Stimulated activated CD8-positive, alpha-beta memory T cell treated with anti-CD3 and anti-CD28 coated beads, Interleukin-15, amount 100 ng/mL, for 48 hours (primary cell): ENCODE measurements around the gene CRHR1.

ENCODE experiments used
- DNase-seq, 2 donors: peaks; one replicate each; pipeline ENCODE4 v3.0.0-alpha.2; 2020; ENCODE audit warnings: low read depth in 2 of 2

Gene CRHR1

DNA sequence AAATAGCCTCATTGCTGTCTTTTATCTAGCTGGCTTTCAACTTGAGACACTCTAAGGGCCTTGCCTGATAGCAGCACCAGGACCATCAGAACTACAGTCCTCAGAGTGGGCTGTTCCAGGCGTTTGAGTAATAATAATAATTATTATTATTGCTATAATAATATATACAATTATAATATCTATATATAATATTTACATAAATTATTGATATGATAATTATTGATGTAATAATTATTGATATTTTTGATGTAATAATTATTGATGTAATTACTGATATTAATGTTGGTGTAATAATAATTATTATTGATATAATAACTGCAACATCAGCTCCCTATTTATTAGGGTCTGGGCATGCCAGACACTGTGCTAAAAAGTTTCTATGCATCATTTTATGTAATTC is 25.6 kb upstream of the CRHR1 start:
- DNase-seq, result no peak

DNA sequence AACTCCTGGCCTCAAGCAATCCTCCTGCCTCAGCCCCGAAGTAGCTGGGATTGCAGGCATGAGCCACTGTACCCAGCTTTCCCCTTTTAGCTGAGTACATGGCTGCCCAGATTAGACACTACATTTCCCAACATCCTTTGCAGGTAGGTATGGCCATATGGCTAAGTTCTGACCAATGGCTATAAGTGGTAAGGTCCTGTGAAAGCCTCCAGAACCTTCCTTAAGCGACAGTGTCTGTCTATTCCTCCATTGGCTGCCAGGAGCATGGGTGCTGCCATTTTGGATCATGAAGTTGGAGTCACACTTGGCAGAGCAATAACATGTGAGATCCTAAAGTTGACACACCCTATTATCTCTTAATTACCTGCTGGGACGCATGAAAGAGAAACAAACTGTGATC is 24.4 kb upstream of the CRHR1 start:
- DNase-seq, result no peak

DNA sequence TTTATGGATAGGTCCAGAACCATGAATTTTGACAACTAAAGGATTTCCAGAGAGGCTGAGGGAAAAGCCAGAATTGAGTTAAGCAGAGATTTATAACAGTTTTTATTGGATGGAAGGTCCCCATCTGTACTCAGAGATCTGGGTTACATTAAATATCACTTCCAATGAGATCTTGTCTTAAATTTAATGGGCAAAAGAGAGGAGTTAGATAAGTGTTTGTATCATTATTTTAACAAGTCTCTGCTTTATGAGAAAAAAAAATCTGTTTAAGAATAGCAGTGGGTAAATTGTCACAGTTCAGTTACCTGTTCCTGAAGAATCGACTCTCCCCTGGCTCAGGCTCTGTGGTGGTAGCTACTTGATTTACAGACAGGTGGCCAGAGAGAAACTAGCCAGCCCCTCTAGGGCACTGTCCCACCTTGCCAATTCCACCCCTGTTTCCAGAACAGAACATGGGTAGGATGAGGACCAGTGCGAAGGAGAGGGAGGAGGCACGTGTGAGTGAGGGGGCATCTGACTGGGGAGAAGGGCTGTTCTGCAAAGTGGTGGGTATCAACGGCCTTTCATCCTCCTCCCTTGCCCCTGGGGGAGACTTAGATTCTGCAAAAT is 22.1 kb upstream of the CRHR1 start:
- DNase-seq, result no peak

DNA sequence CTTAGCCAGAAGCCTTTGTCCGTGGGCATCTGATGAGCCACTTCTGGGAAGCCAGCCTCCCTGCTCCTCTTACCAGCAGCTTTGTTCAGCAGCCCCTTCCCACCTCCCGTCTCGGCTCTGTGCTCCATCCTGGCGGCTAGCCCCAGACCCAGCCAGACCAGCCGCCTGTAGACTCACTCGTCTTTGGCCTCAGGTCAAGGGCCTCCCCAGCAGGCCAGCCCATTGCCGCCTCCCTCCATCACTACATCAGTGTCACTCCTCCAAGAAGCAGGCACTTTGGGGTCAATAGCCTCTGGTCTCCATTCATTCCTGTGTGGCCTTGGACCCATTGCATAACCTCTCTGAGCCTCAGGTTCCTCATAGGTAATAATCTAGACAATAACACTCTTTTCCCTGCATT is 20.9 kb upstream of the CRHR1 start:
- no peak for DNase-seq

DNA sequence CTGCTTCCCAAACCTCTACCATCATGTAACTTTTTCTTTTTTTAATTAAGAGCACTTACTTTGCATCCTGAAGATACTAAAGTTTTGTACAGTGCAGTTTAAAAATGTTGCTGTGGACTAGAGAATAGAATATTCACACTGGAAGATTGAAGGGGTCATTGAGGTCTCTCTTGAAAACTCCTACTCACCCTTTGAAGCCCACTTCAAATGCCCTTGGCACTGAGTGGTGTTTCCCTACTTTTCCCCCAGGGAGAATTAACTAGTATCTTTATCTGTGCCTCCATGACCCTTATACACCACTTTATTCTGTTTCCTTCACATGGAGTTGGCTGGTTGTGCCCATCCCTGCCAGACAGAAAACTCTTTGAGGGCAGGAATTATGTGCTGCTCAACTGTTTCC is 19.6 kb upstream of the CRHR1 start:
- no peak for DNase-seq

DNA sequence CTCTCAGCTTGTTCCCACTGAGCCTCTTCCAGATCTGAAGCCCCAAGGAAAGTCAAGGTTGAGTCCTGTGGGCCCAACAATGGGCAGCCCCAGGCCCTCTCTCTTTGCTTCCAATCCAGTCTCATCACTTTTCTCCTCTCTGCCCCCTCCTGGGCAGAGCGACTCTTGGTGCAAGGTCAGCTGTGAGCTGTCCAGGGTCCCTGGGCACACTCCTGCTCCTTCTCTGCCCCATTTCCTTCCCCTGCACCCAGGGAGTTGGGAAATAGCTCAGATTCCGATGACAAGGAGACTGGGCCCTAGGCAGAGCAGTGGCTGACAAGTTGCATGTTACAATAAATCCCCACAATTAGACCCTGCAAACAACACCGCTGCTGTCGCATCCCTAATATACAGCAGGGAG is 16.1 kb upstream of the CRHR1 start:
- DNase-seq, result no peak

DNA sequence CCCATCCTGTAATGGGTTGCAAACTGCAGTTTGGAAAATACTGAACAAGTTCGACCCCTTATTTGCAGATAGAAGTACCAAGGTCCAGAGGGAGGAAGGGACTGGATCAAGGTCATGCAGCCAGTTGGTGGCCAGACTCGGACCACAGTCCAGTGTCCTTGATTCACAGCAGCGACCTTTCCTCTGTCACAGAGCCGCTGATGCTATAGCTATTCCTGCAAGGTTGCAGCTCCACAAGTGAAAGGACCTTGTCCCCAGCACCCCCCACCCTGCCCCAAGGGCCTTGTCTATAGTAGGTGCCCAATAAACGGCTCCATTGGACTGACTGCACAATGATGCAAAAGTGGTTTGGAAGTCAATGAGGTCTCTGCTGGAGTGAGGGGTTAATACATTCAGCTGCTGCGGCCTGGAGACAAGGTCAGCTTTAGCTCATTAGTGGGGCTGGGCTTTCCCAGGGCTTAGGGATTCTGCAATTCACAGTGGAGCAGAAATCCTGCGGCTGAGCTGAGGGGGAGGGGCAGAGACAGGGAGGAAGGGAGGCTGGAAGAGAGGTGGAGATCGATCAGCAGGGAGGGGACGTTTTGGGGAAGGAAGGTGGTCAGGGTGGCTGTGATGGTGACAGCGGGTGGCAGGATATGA is 13.4 kb upstream of the CRHR1 start:
- DNase-seq, result no peak

DNA sequence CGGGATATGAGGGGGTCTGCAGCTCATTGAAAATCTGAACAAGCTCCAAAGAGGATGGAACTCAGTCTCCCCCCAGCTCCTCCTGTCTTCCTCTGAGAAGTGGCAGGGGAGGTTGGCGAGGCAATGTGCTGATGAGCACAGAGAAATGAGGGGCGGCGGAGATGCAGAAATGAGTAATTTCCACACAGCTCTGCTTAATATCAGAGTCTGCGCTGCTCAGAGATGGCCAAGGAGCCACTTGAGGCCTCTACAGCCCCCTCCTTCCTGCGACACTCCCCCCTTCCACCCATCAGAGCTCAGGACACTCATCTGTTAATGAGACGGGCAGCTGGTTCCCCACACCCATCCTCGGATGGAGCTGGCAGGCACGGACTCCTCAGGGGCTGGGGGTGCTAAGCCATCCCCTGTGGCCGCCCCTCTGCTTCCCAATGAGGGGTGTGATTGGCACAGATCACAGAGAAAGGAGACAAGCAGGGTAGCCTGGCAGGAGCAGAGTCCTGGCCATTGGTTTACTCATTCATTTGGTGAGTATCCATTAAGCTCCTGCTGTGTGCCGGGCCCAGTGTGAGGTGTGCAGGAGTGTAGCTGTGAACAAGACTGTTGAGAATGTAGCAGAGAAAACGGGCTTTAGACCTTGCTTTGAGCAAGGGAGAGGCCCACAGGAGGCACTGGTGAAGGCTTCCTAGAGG is 12.7 kb upstream of the CRHR1 start:
- no peak for DNase-seq

DNA sequence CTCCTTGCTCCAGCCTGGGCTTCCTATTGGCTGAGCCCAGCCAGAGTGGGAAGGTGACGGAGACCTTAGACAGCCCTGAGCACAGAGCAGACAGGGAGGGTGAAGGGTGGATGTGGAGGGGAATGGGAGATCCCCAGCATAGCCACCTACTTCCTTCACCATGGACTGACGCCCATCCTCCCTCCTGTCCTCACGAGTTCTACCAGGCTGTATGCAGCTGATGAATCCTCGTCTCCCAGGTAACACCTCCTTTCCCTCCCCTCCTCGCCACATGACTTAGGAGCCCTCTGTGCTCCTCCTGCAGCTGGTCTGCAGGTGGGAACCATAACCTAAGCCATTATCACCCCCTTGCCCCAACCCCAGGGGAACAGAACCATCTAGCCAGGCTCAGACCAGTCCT is 9.0 kb upstream of the CRHR1 start:
- DNase-seq, result no peak

DNA sequence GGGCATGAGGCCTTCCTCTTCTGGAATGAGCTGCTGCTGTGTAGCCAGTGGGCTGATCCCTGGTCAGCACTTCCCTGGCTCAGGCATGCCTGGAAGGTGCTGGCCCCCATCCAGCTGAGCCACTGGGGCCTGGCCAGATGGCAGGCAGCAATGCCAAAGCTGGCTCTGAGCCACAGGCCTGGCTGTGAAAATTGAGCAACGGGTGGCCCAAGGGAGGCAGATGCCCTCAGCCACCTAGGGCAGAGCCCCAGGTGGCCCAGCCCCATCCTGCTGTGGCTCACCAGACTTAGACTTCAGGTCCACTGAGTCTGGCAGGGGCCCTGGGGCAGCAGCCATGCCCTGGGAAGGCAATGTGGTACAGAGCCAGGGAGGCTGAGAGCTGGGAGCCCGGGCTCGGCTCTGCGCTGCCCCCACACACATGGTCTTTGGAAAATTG is 8.5 kb upstream of the CRHR1 start:
- DNase-seq, result no peak

DNA sequence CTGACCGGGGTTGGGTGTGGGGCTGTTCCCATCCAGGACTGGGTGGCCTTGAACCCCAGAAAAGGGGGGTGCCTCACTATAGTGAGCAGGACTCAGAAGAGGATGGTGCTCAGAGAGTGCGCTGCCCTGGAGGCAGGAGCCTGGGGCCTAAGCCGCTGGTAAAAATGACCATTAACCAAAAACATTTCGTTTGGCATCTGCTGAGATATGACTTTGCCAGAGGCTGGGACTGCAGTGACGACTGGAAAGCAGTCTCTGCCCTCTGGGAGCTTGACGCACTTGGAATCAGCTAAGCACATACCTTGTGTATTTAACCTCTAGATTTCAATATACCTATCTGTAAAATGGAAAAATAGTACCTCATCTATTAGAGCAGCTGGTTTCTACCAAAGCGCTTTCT is 7.2 kb upstream of the CRHR1 start:
- DNase-seq, result no peak

DNA sequence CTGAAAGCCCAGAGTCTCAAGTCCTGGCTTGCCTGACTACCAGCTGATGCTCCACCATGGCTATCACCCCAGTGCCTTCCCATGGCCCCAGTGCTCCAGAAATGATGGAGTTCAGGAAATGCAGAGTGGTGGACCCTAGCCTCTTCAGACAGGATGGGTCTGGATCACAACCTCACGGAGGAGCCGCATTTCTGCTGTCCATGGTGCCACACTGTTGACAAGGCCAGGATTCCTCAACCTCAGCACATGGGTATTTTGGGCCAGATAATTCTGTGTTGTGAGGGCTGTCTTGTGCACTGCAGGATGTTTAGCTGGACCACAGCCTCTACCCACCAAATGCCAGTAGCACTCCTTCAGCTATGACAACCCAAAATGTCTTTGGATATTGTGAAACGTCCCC is 6.7 kb upstream of the CRHR1 start:
- DNase-seq, result no peak

DNA sequence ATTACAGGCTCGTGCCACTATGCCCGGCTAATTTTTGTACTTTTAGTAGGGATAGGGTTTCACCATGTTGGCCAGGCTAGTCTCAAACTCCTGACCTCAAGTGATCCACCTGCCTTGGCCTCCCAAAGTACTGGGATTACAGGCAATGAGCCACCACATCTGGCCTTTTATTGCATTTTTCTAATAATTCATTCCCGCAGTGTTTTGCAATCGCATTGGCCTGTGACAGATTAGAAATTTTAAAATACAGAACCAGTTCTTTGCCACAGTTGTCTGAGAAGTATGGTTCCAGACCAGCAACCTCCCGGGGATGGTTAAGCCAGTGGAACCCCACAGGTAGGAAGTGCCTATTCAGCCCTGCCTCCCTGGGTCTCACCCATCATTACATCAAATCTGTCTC is 3.2 kb upstream of the CRHR1 start:
- no peak for DNase-seq

DNA sequence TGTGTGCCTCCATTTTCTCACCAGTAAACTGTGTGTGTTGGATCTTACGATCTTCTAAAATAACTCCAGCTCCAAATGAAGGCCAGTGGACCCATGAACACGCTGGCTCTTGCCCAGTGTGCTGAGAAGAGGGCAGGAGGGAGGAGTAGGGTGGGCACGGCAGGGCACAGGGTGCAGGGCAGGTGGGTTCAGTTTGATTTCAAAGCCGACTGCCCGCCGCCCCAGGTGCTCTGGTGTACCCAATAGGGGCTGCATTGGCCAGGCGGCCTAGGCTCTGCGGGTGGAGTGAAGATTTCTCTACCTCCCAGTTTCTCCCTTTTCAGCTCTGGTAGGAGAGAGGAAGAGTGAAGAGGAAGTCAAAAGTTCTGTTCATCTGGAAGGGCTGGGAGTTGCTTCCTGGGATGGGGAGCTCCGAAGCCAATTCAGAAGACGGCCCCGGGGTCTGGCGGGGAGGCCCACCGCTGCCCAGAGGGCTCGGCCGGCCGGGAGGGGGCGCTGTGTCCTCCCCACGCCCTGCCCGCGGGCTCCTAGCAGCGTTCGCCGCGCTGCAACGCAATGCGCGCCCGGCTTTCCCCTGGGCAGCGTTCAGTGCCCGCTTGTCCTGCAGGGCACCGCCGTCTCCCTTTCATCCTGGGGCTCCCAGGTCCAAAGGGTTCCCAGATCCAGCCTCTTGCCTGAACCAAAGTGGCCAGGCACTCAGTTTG is 1.1 kb upstream of the CRHR1 start:
- DNase-seq, result peak; percentile 25 to 26

DNA sequence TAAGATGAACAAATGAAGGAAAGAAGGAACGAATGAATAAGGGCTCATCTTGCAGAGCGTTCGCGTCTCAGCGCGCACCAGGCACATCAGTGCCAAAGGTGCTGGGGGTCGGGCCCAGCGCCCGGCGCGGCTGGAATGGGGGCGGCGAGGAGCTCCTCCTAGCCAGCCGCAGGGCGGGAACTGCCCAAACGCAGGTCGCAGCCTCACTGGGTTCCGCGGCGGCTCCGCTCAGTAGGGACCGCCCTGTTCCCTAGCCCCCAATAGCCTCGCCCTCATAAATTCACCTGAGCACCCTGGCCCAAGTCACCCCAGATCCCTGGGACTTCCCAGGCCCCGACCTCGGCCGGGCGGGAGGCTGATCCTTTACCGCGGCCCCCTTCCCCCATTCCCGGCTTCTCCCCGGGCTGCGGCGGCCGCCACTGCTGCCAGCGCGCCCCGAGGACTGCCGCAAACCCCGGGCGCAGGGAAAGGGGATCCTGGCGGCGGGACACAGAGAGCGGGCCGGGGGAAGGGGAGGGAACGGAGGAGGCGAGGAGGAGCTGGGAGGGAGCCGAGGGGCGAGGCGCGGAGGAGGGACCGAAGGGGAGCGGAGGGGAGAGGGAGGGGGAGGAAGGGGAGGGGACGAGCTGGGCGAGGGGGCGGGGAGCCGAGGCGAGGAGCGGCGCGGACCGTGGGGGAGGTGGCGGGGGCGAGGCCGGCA is 377 bp upstream of the CRHR1 start:
- no peak for DNase-seq

DNA sequence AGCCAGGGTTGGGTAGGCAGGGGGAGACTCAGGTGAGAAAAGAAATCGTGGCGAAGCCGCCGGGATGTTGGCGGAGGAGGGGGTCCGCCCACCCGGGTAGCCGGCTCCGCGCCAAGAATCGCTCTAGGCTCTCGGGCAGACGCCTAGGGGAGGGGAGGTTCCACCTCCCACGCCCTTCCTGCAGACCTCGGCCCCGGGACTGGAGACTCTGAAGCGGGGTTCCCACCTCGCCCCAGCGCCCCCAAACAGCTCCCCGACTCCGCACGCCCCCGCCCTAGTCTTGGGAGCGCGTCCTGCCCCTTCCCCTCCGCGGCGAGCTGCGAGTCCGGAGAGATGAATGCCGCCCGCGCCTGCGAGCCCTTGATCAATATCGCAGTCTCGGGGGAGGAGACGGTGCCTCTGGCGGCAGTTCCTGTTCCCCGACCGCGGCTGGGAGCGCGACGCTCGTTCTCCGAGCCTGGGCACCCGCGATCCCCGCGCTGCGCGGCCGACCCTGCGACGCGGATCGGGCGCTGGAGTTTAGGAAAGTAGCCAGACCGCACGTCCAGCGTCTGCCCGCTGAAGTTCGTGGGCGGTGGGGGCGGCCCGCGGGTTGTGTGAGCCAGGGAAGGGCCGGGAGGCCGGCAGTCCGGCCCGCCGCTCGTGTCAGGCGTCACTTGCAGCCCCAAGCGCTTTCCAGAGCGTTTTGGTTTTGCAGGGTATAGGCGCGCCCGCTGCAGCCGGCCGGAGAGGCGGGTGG is 790 bp downstream of the CRHR1 start:
- peak; percentile 15 to 18 for DNase-seq

DNA sequence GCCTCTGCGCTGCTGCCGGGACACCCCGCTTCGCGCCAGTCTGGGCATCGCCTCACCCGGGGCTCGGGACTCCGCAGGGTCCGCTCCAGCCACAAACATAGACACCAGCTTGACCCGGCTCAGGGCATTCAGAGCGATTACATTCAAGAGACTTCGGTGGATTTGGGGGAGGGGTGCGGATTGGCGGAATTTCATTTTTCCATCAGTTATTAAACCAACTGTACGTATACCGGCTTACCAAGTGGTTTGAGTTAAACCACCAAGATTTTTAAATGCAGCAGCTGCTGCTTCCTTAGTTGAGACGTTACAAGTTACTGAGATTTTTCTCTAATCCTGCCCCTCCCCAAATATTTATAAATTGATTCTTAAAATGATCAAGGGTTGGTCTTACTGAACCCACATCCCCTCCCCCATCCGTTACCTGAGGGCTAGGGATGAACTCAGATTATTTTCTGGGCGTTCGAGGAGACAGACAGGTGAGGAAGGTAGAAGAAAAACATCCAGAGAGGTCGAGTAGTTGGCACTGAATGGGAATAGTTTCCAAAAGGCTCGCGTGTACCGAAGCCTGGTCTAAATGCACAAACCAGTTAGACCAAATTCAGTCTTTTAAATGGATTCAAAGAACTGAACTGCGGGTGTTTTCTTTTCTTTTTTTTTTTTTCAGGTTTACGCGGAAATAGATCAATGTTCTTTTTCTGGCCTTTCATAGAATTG is 1.5 kb downstream of the CRHR1 start:
- no peak for DNase-seq

DNA sequence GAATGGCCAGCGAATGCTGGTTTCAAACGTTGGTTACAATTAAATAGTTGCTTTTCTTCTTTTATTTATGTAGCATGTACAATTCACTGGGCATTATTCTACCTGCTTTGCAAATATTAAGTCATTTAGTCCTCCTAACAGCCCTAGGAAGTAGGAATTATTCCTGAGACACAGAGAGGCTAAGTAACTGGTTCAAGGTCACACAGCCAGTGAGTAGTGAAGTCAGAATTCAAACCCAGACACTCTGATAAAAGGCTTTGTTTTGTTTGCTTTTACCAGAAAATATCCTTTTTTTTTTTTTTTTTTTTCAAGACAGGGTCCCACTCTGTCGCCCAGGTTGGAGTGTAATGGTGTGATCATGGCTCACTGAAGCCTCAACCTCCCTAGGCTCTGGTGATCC is 2.2 kb downstream of the CRHR1 start:
- DNase-seq, result no peak

DNA sequence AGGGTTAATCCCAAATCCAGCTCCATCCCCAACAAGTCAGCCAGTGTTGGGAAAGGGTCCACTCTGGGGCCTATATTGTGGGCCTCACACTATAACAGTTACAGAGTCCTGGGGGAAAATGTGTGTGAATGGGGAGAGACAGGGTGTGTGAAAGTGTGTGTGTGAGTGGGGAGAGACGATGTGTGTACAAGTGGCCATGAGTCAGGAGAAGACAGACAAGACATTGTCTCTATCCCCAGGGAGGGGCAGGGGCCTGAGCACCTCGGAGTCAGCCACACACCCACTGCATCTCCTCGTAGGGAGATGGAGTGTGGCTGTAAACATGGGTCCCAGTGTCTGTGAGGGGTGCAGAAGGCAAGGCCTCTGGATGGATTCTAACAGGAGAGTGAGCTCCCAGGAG is 2.9 kb downstream of the CRHR1 start:
- no peak for DNase-seq

DNA sequence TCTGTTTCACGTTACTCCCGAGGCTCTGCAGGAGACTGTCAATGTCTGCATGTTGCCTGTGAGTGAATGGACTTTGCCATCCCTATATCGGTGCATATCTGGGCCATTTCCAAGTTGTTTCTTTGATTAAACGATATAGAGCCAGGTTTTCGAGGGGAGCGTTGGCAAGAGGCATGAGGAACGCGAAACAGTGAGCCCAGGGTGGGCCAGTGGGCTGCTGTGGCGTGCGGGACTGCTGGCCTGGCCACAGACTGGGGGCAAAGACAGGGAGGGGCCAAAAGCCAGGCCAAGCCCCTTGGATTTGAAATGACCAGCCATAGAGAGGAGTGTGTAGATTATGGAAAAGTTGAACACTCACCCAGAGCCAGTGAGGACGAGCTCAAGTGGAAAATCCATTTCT is 3.5 kb downstream of the CRHR1 start:
- DNase-seq, result no peak

DNA sequence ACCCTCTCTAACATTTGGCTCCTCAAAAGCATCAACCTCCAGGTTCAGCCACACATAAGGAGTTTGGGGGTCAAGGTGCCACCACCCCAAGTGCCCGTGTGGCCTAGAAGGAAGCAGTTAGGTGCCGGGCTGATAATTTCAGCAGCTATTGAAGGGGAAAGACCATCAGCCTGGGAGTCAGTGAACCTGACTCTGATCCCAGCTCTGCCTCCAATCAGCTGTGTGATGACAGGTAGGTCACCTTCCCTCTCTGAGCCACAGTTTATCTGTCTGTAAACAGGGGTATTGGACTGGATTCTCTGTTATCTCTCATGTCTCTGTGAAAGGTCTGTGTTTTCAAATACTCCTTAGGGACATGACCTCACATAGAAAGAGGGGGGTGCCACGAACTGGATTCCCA is 3.9 kb downstream of the CRHR1 start:
- DNase-seq, result no peak
